Nephron (organoid): ENCODE results near the gene CALM1.

ENCODE experiments used
- H3K27ac Mint-ChIP-seq, 3 experiments: 2 replicates each; pipeline ENCODE4 v1.8.0; 2020; ENCODE audit warnings: mixed read lengths in 3 of 3, mild to moderate bottlenecking in 2 of 3, moderate library complexity in 1 of 3
- H3K27me3 Mint-ChIP-seq: 2 replicates; pipeline ENCODE4 v1.8.0; 2021; ENCODE audit warnings: low read depth, mild to moderate bottlenecking, moderate library complexity, mixed read lengths
- H3K36me3 Mint-ChIP-seq: 2 replicates; pipeline ENCODE4 v1.8.0; 2020; ENCODE audit warnings: low read depth, mixed read lengths
- H3K4me1 Mint-ChIP-seq: 2 replicates; pipeline ENCODE4 v1.8.0; 2020; ENCODE audit warnings: mixed read lengths
- H3K4me3 Mint-ChIP-seq, 3 experiments: 2 replicates each; pipeline ENCODE4 v1.8.0; 2020; ENCODE audit warnings: mild to moderate bottlenecking in 3 of 3, mixed read lengths in 3 of 3, moderate library complexity in 2 of 3
- H3K9me3 Mint-ChIP-seq: 2 replicates; pipeline ENCODE4 v1.8.0; 2020; ENCODE audit warnings: mixed read lengths
- TF ChIP-seq, protein P1 (sequence below), 3 experiments: fragments of 200-600 bp; sonication (generic); IDR thresholded peaks; one replicate each; pipeline ENCODE4 v1.5.0; 2021; ENCODE audit warnings: antibody characterized with exemption in 3 of 3; ENCODE audit not compliant: unreplicated experiment in 3 of 3

The CALM1 gene

DNA sequence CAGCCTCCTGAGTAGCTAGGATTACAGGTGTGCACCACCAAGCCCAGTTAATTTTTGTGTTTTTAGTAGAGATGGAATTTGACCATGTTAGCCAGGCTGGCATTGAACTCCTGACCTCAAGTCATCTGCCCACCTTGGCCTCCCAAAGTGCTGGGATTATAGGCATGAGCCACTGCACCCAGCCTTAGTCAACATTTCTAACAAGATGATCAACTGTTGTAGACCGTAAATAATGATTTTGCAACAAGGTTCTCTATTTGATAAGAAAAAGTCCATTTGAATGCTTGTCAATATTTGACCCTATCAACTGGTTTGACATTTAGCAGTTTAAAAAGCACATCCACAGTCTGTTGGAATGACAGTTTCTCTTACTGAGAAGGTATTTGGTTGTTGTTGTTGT lies 39.9 kb upstream of the CALM1 start:
- Mint-ChIP-seq H3K36me3 (no peaks in the 10 kb centered on the region), H3K4me3 (no peak overlapping the region), H3K4me1 (no peaks in the 10 kb centered on the region), H3K9me3 (no peaks in the 10 kb centered on the region), H3K27me3 (no peaks in the 10 kb centered on the region), H3K27ac (no peak overlapping the region)
- TF ChIP-seq, protein P1, sequence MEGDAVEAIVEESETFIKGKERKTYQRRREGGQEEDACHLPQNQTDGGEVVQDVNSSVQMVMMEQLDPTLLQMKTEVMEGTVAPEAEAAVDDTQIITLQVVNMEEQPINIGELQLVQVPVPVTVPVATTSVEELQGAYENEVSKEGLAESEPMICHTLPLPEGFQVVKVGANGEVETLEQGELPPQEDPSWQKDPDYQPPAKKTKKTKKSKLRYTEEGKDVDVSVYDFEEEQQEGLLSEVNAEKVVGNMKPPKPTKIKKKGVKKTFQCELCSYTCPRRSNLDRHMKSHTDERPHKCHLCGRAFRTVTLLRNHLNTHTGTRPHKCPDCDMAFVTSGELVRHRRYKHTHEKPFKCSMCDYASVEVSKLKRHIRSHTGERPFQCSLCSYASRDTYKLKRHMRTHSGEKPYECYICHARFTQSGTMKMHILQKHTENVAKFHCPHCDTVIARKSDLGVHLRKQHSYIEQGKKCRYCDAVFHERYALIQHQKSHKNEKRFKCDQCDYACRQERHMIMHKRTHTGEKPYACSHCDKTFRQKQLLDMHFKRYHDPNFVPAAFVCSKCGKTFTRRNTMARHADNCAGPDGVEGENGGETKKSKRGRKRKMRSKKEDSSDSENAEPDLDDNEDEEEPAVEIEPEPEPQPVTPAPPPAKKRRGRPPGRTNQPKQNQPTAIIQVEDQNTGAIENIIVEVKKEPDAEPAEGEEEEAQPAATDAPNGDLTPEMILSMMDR (IDR thresholded peaks at IDR 0.05; ENCODE audit: unreplicated experiment in 3 of 3): no peak

- H3K27me3 Mint-ChIP-seq: peaks cover 7% of the 10 kb centered on the region
- H3K9me3 Mint-ChIP-seq: no peaks in the 10 kb centered on the region
- H3K27ac Mint-ChIP-seq: no peak overlapping the region
- TF ChIP-seq, protein P1 (IDR thresholded peaks at IDR 0.05; ENCODE audit: unreplicated experiment in 3 of 3): no peak
- H3K36me3 Mint-ChIP-seq: no peaks in the 10 kb centered on the region
- no peaks in the 10 kb centered on the region for H3K4me1 Mint-ChIP-seq
- H3K4me3 Mint-ChIP-seq: no peak overlapping the region
Measured at GRCh38 chr14:90358359-90358758, 38.5 kb upstream of the CALM1 start.

GRCh38 chr14:90361865-90362557 lies 34.8 kb upstream of the CALM1 start:
- H3K27ac Mint-ChIP-seq: no peak overlapping the region
- H3K4me1 Mint-ChIP-seq: no peaks in the 10 kb centered on the region
- no peaks in the 10 kb centered on the region for H3K9me3 Mint-ChIP-seq
- no peak overlapping the region for H3K4me3 Mint-ChIP-seq
- H3K27me3 Mint-ChIP-seq: peaks cover 8% of the 10 kb centered on the region
- no peaks in the 10 kb centered on the region for H3K36me3 Mint-ChIP-seq
- TF ChIP-seq, protein P1 (IDR thresholded peaks at IDR 0.05; ENCODE audit: unreplicated experiment in 3 of 3): no peak

GRCh38 chr14:90362558-90362896 lies 34.3 kb upstream of the CALM1 start:
- Mint-ChIP-seq H3K4me1 (no peaks in the 10 kb centered on the region), H3K27me3 (peaks cover 8% of the 10 kb centered on the region), H3K4me3 (no peak overlapping the region), H3K27ac (no peak overlapping the region), H3K36me3 (no peaks in the 10 kb centered on the region), H3K9me3 (no peaks in the 10 kb centered on the region)
- TF ChIP-seq, protein P1 (IDR thresholded peaks at IDR 0.05; ENCODE audit: unreplicated experiment in 3 of 3): no peak

- H3K27ac Mint-ChIP-seq: no peak overlapping the region
- H3K36me3 Mint-ChIP-seq: no peaks in the 10 kb centered on the region
- TF ChIP-seq, protein P1 (IDR thresholded peaks at IDR 0.05; ENCODE audit: unreplicated experiment in 3 of 3): no peak
- H3K27me3 Mint-ChIP-seq: no peaks in the 10 kb centered on the region
- H3K4me3 Mint-ChIP-seq: no peak overlapping the region
- H3K4me1 Mint-ChIP-seq: no peaks in the 10 kb centered on the region
- H3K9me3 Mint-ChIP-seq: no peaks in the 10 kb centered on the region
Measured at GRCh38 chr14:90368946-90369721, 27.7 kb upstream of the CALM1 start.

DNA sequence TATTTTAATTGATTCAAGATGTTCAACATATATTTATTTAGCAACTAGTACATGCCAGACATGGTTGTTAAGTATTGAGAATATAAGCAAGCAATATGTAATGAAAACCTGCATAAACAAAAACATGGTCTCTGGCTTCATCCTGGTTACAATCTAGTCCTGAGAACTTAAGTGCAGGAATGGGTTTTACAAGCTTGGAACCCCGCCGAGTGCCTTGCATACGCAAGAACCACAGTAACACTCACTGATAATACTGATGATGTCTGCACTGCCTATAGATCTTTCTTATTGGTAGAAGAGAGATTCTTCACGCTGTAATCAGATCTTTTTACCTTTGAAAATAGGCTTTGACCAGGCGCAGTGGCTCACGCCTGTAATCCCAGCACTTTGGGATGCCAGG lies 22.9 kb upstream of the CALM1 start:
- no peaks in the 10 kb centered on the region for H3K36me3 Mint-ChIP-seq
- H3K27ac Mint-ChIP-seq: no peak overlapping the region
- H3K4me1 Mint-ChIP-seq: no peaks in the 10 kb centered on the region
- TF ChIP-seq, protein P1 (IDR thresholded peaks at IDR 0.05; ENCODE audit: unreplicated experiment in 3 of 3): no peak
- H3K27me3 Mint-ChIP-seq: no peaks in the 10 kb centered on the region
- no peak overlapping the region for H3K4me3 Mint-ChIP-seq
- H3K9me3 Mint-ChIP-seq: no peaks in the 10 kb centered on the region
